Head of caudate nucleus (tissue), 42 donors: Measurements from ENCODE around the gene TBRG4.

Experiments used
- DNase-seq, 42 donors: peaks; one replicate each; pipeline versions ENCODE4 v3.0.0 to v3.0.0-alpha.2; 2020 to 2021; ENCODE audit warnings: mixed read lengths in 7 of 42
- intact Hi-C: fragments of 100-400 bp; cut with DNase I; formaldehyde crosslinking; loops from one replicate; pipeline ENCODE4 v1.15.0; 2022

TBRG4 gene

GRCh38 chr7:45069444-45070253 is 41.8 kb downstream of the TBRG4 start:
- peak in 1 of 42 donors; percentile 7 for DNase-seq
- intact Hi-C loops: no loop called here

GRCh38 chr7:45068236-45069023 is 43.1 kb downstream of the TBRG4 start:
- intact Hi-C loops: no loop called here
- DNase-seq: peak in 1 of 42 donors; percentile 19

GRCh38 chr7:45067582-45067981 is 43.9 kb downstream of the TBRG4 start:
- intact Hi-C loops: no loop called here
- DNase-seq: peak in 1 of 42 donors; percentile 12

GRCh38 chr7:45066409-45066808 is 45.1 kb downstream of the TBRG4 start:
- intact Hi-C loops: no loop called here
- peak in 2 of 42 donors; percentile 21 to 33 for DNase-seq

- DNase-seq: peak in 3 of 42 donors; percentile 27 to 69 (median 41)
- intact Hi-C loops: no loop called here
Observed at GRCh38 chr7:45065031-45065995, 46.2 kb downstream of the TBRG4 start.

GRCh38 chr7:45064047-45064725 is 47.3 kb downstream of the TBRG4 start:
- peak in 1 of 42 donors; percentile 32 for DNase-seq
- intact Hi-C loops: no loop called here

- intact Hi-C loops: no loop called here
- no peak for DNase-seq
Observed at GRCh38 chr7:45061806-45062425, 49.6 kb downstream of the TBRG4 start.

GRCh38 chr7:45061352-45061751 is 50.1 kb downstream of the TBRG4 start:
- intact Hi-C loops: no loop called here

GRCh38 chr7:45060295-45060694 is 51.2 kb downstream of the TBRG4 start:
- no peak for DNase-seq
- intact Hi-C loops: no loop called here

More at GRCh38 chr7:45061352-45061751, 50.1 kb downstream of the TBRG4 start:
- no peak for DNase-seq

GRCh38 chr7:45057878-45058277 is 53.6 kb downstream of the TBRG4 start:
- intact Hi-C loops: no loop called here

GRCh38 chr7:45055594-45056219 is 55.8 kb downstream of the TBRG4 start:
- peak in 1 of 42 donors; percentile 2 for DNase-seq
- intact Hi-C loops: no loop called here

More at GRCh38 chr7:45057878-45058277, 53.6 kb downstream of the TBRG4 start:
- DNase-seq: no peak

- no peak for DNase-seq
- intact Hi-C loops: no loop called here
Observed at GRCh38 chr7:45055016-45055415, 56.5 kb downstream of the TBRG4 start.

GRCh38 chr7:45054442-45054841 is 57.1 kb downstream of the TBRG4 start:
- intact Hi-C loops: no loop called here
- peak in 1 of 42 donors; percentile 11 for DNase-seq

- intact Hi-C loops: no loop called here
- DNase-seq: no peak
Observed at GRCh38 chr7:45053941-45054340, 57.6 kb downstream of the TBRG4 start.

GRCh38 chr7:45053401-45053800 is 58.1 kb downstream of the TBRG4 start:
- DNase-seq: peak in 1 of 42 donors; percentile 11
- intact Hi-C loops: no loop called here

- intact Hi-C loops: no loop called here
- peak in 1 of 42 donors; percentile 4 for DNase-seq
Observed at GRCh38 chr7:45052011-45052410, 59.5 kb downstream of the TBRG4 start.

- no peak for DNase-seq
- intact Hi-C loops: no loop called here
Observed at GRCh38 chr7:45050198-45050597, 61.3 kb downstream of the TBRG4 start.
